ENCODE results near the gene RHEB.

RHEB gene

GRCh38 chr7:151451156-151451555 is 68.5 kb downstream of the RHEB start:
- DNase-seq (ENCODE audit: low read depth in 2 of 2), result no peak

DNA sequence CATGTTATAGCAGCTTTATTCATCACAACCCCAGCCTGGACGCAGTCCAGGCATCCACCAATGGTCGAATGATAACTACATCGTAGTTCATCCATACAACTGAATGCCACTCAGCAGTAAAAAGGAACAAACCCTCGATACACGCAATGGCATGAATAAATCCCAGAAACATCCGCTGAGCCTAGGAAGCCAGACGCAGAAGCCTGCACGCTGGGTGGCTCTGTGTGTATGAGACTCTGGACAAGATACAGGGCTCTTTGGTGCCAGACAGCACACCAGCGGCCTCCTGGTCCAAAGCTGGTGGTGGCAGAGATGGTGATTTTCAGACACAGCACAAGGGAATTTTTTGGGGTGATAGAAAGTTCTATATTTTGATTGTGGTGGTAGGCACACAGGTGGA is 69.7 kb downstream of the RHEB start:
- DNase-seq (ENCODE audit: low read depth in 2 of 2), result no peak

- DNase-seq (ENCODE audit: low read depth in 2 of 2), result peak; percentile 60 to 66
Measured at GRCh38 chr7:151448261-151449252, 71.1 kb downstream of the RHEB start.

- no peak for DNase-seq (ENCODE audit: low read depth in 2 of 2)
Measured at GRCh38 chr7:151447901-151448260, 71.8 kb downstream of the RHEB start.

- DNase-seq (ENCODE audit: low read depth in 2 of 2), result no peak
Measured at GRCh38 chr7:151447312-151447711, 72.4 kb downstream of the RHEB start.

- DNase-seq (ENCODE audit: low read depth in 2 of 2), result no peak
Measured at GRCh38 chr7:151446412-151446811, 73.3 kb downstream of the RHEB start.

- no peak for DNase-seq (ENCODE audit: low read depth in 2 of 2)
Measured at GRCh38 chr7:151444632-151445031, 75.1 kb downstream of the RHEB start.

DNA sequence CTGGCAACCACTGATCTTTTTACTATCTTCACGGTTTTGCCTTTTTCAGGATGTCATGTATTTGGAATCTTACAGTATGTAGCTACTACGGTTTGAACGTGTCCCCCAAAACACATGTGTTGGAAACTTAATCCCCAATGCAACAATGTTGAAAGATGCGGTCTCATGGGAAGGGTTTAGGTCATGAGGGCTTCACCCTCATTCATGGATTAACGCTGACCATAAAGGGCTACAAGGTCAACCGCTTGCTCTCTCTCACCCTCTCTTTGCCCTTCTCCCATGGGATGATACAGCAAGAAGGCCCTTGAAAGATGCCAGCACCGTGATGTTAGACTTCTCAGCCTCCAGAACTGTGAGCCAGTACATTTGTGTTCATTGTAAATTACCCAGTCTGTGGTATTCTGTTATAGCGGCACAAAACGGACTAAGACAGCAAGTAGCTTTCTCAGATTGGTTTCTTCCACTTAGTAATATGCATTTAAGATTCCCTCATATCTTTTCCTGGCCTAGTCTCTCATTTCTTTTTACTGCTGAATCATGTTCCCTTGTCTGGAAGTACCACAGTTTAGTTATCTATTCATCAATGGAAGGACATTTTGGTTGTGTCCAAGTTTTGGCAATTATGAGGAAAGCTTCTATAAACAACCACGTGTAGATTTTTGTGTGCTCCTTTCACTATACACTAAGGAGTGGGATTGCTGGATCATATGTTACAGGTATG is 76.8 kb downstream of the RHEB start:
- DNase-seq (ENCODE audit: low read depth in 2 of 2), result no peak

DNA sequence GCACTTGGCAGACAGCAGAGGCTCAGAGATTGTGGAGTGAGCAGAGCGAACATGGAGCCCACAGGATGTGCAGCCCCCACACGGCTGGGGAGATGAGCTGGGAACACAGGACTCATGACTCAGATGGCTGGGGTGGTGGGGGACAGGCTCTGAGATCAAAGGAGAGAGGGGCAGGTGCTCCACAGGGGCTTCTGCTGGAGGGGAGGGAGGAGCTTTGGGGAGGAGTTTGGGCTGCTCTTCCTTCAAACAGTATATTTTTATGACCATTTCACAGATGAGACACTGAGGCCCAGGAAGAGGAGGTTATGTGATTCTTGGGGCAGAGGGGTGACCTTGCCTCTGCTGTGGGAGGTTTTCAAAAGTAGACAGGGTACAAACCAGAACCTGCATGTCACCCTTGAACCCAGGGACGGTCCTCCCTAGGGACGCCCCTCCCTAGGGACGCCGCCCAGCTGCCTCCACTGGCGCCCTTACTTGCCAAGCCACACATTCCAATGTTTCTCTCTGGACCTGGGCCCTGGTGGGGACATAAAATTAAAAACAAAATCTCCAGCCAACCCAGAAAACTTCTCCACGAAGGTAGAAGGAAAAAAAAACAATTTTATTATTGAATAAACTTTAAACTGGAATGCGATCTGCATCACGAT is 78.8 kb downstream of the RHEB start:
- DNase-seq (ENCODE audit: low read depth in 2 of 2), result no peak

- DNase-seq (ENCODE audit: low read depth in 2 of 2), result no peak
Measured at GRCh38 chr7:151439855-151440798, 79.6 kb downstream of the RHEB start, which contains the start of gene CRYGN. TSS of gene CRYGN (minus strand) at chr7:151440141. CDS start at chr7:151439917, 224 bp downstream.

GRCh38 chr7:151438864-151439601 is 80.7 kb downstream of the RHEB start:
- no peak for DNase-seq (ENCODE audit: low read depth in 2 of 2)

- no peak for DNase-seq (ENCODE audit: low read depth in 2 of 2)
Measured at GRCh38 chr7:151437866-151438516, 81.7 kb downstream of the RHEB start.

DNA sequence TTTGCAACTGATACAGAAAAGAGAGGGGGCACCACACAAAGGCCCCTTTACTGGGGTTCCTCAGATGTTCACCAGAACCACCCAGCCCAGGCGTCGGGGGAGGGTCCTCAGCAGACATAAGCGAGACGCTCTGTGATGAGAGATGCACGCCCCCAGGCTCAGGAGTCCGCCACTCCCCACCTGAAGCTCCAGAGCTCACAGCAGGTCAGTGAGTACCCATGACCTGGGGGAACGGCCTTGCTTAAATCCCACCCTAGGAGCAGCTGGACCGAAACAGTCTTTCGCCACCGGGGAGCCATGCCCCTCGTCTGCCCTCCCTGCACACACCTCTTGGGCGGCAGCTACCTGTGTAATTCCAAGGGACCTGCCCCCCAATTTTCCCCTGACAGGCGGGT is 82.5 kb downstream of the RHEB start:
- DNase-seq (ENCODE audit: low read depth in 2 of 2), result no peak

- DNase-seq (ENCODE audit: low read depth in 2 of 2), result no peak
Measured at GRCh38 chr7:151436446-151437158, 83.1 kb downstream of the RHEB start.

DNA sequence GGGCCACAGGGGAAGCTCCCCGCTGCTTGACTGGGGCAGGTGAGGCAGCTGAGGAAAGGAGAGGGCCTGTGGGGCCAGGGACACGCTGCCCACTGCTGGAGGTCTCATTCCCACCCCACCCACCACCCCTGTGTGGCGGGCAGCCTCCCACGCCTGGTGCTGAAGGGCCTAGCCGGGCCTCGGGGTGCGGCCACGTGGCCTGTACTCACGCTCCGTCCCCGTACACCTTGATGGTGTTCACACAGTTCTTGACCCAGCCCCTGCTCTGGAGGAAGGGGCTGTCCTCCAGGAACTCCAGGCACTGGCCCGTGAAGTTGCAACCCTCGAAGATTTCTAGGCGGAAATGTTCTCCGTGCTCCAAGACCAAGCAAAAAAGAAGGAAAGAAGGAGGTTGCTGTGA is 83.7 kb downstream of the RHEB start:
- no peak for DNase-seq (ENCODE audit: low read depth in 2 of 2)

DNA sequence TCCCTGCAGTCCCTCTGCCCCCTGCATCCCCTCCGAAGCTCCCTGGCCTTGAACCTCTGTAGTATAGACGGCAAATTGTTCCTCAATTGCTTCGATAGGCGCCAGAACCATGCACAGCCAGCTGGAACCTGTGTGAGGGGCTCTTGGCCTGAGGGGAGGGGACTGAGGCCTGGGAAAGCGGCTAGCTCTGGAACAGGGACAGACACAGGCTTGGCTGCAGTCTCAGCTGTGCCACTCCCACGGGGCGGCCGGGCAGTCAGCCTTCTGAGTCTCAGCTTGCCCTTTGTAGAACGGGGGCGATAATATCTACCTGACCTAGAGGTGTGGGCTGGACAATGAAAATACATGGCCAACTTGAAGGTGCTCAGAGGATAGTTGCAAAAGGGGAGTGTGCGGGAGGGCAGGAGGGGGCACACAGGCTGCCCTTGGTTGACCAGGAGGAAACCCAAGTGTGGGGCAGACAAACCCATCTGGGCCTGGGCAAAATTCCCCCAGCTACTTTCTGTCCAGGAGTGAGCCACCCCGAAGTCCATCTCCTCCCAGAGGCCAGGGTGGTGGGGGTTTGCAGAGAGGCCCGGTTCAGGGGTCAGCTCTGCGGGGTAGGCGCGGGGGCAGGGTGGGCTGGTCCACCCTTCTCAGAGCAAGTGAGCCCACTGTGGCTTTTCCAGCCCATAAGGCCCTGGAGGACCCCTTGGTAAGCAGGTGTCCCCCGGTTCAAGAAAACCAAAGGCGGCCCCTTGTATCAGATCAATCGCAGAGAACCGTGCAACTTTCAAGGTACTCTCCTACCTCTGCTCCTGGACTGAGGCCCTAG is 84.4 kb downstream of the RHEB start:
- no peak for DNase-seq (ENCODE audit: low read depth in 2 of 2)

GRCh38 chr7:151434549-151434948 is 85.1 kb downstream of the RHEB start:
- DNase-seq (ENCODE audit: low read depth in 2 of 2), result no peak

DNA sequence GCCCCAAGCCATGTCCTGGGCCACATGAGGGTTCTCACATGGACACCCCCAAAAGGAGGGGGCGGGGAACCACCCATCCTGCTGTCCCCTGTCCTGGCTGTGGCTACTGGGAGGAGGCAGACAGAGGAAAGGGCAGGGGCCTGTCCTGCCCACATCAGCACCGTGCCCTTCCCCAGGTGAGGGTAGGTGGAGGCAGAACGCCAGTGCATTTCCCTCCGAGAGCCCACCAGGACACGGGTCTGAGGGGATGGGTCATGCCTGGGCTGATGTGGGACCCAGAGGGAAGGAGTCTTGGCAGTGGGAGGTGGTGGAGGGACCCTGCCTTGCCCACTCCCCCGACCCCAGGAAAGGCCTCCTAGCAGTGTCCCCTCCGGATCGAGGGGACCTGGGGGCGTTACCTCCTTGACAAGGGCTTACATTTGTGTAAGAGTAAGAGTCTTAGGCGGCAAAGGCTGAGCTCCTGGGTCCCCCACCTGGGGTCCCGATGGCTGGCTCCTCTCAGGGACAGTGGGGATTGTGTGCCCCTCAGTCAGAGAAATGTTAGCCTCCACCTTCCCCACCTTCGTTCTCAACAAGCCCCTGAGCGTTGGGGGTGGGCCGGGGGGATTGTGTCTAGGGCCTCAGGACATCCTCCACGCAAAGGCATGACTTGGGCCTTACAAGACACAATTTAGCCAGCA is 85.8 kb downstream of the RHEB start:
- no peak for DNase-seq (ENCODE audit: low read depth in 2 of 2)
